PC-3 (cell line): ENCODE results near the gene DECR2. TPM values are rescaled to one million over a fixed set of nuclear protein-coding genes. Genes with fewer than 3 reads are reported as not detected.

Experiments used
- ATAC-seq: fragments of 200-7000 bp; cut with Tn5 transposase; 2 replicates; pipeline ENCODE4 v1.9.1; 2020; ENCODE audit warnings: mild to moderate bottlenecking, moderate library complexity
- BruUV-seq: library from RNA; stranded (reverse); fragments of 400-500 nt; replicated peaks from 2 replicates; lab custom pipeline; 2021; lab: Mats Ljungman, UMichigan
- CTCF ChIA-PET: fragments of 300-600 bp; sonication (Branson Sonifier 250); formaldehyde crosslinking; loops from one replicate; lab custom pipeline; 2022; ENCODE audit warnings: antibody characterized with exemption; lab: Charles Lee
- POLR2A ChIA-PET: fragments of 300-600 bp; sonication (Branson Sonifier 250); formaldehyde crosslinking; loops from one replicate; lab custom pipeline; 2022; ENCODE audit warnings: antibody characterized with exemption; ENCODE audit not compliant: unreplicated experiment; lab: Charles Lee
- DNase-seq: peaks from one replicate; pipeline ENCODE4 v3.0.0-alpha.2; 2015
- H2AFZ ChIP-seq: fragments of 300-600 bp; sonication (generic); 2 replicates; pipeline ENCODE4 v1.6.0; 2016; ENCODE audit warnings: antibody characterized with exemption, low read length
- H3F3A ChIP-seq: fragments of 300-600 bp; sonication (generic); one replicate; pipeline ENCODE4 v1.6.0; 2017; ENCODE audit warnings: antibody characterized with exemption, low read length, control low read depth, mild to moderate bottlenecking; ENCODE audit not compliant: unreplicated experiment
- H3K27ac ChIP-seq: fragments of 300-600 bp; sonication (generic); 2 replicates; pipeline ENCODE4 v1.5.1; 2016; ENCODE audit warnings: mild to moderate bottlenecking, low read length
- H3K27me3 ChIP-seq: fragments of 300-600 bp; sonication (generic); 2 replicates; pipeline ENCODE4 v1.6.1; 2016; ENCODE audit warnings: low read length, mixed read lengths
- H3K36me3 ChIP-seq: fragments of 300-600 bp; sonication (generic); 2 replicates; pipeline ENCODE4 v1.6.1; 2016; ENCODE audit warnings: low read depth, mixed run types, low read length, mixed read lengths
- H3K4me1 ChIP-seq: fragments of 300-600 bp; sonication (generic); 2 replicates; pipeline ENCODE4 v1.5.1; 2016; ENCODE audit warnings: low read length; ENCODE audit not compliant: insufficient read depth
- H3K4me2 ChIP-seq: fragments of 300-600 bp; sonication (generic); 2 replicates; pipeline ENCODE4 v1.6.0; 2016; ENCODE audit warnings: low read length
- H3K4me3 ChIP-seq: fragments of 300-600 bp; sonication (generic); 2 replicates; pipeline ENCODE4 v1.5.1; 2016; ENCODE audit warnings: mild to moderate bottlenecking, low read length, mixed read lengths
- H3K79me2 ChIP-seq: fragments of 300-600 bp; sonication (generic); 2 replicates; pipeline ENCODE4 v1.6.1; 2017; ENCODE audit warnings: low read length, mixed read lengths
- H3K9ac ChIP-seq: fragments of 300-600 bp; sonication (generic); 2 replicates; pipeline ENCODE4 v1.6.0; 2016; ENCODE audit warnings: mild to moderate bottlenecking, low read length
- H3K9me2 ChIP-seq: fragments of 300-600 bp; sonication (generic); replicated peaks from 2 replicates; pipeline ENCODE4 v1.6.1; 2016; ENCODE audit warnings: mixed run types, low read length, mixed read lengths
- H3K9me3 ChIP-seq: fragments of 300-600 bp; sonication (generic); 2 replicates; pipeline ENCODE4 v1.6.1; 2016; ENCODE audit warnings: low read length, mixed read lengths
- H4K20me1 ChIP-seq: fragments of 300-600 bp; sonication (generic); 2 replicates; pipeline ENCODE4 v1.6.1; 2016; ENCODE audit warnings: low read length, mixed read lengths
- EZH2 ChIP-seq: fragments of 300-600 bp; sonication (generic); IDR thresholded peaks from one replicate; pipeline ENCODE4 v1.6.1; 2017; ENCODE audit warnings: antibody characterized with exemption, mild to moderate bottlenecking, low read length; ENCODE audit not compliant: unreplicated experiment
- EZH2phosphoT487 ChIP-seq: fragments of 300-600 bp; sonication (generic); IDR thresholded peaks from 2 replicates; pipeline ENCODE4 v1.6.1; 2018; ENCODE audit warnings: mild to moderate bottlenecking, antibody characterized with exemption, low read length, borderline replicate concordance
- intact Hi-C: fragments of 100-400 bp; cut with micrococcal nuclease; formaldehyde crosslinking; loops from 2 replicates; pipeline ENCODE4 v1.9.0; 2023
- total RNA-seq: library from RNA; depleted of rRNA; stranded (reverse); fragments of >200 nt; gene quantifications from 2 replicates; pipeline ENCODE4 v1.2.3, GENCODE V29; 2014
- TF ChIP-seq, protein P1 (sequence below): fragments of 300-600 bp; sonication (generic); conservative IDR thresholded peaks from 2 replicates; pipeline ENCODE4 v1.5.1; 2017; ENCODE audit warnings: antibody characterized with exemption, low read depth, mild to moderate bottlenecking, low read length

DECR2 gene
- total RNA-seq, 1 experiment from 2014 or later, result 19.8 TPM

DNA sequence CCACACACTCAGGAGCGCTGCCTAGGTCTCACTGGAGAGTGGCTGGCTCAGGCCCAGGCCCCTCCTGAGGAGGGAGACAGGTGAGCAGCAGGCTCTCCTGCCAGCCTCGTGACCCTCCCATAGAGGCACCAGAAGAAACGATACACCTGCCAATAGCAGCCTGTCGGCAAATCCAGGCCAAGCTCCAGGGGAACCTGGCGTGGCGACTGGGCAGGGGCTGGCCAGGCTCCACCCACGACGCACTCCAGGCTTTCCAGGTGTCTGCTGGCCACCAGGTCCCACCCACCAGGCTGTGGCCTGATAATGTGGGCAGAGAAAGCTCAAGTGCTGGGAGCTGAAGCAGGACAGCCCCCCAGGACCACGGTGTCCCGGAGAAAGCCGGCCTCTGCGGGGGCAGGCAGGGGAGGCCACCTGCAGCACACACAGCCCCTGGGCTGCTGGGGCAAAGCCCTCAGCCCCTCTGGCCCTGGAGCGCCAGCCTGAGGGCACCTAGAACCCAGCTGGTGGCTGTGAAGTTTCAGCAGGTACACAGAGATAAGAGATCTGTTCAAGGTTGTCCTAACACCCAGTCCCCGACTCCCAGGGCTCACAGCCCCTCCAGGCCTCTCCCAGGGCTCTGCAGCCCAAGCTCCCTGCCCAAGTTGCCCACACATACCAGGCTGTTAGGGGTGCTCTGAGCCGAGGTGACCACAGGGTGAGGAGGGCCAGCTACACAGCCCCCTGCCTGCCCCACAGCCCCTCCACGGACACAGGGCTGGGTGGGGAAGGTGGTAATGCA lies 22.3 kb upstream of the DECR2 start:
- peaks cover 22% of the 10 kb centered on the region for H3K79me2 ChIP-seq
- DNase-seq, result no peak
- H3K4me2 ChIP-seq, result no peak overlapping the region
- H3K4me3 ChIP-seq, result no peak overlapping the region
- peaks cover 14% of the 10 kb centered on the region for H3K4me1 ChIP-seq
- H3K9me3 ChIP-seq, result no peaks in the 10 kb centered on the region
- H2AFZ ChIP-seq, result no peak overlapping the region
- BruUV-seq, result no TSS peak
- intact Hi-C loops, result no loop called here
- no peak overlapping the region for H3K9ac ChIP-seq
- no peaks in the 10 kb centered on the region for H3K27me3 ChIP-seq
- no peaks in the 10 kb centered on the region for H3K9me2 ChIP-seq
- ATAC-seq, result no peak
- CTCF ChIA-PET, result no interaction called here
- H4K20me1 ChIP-seq, result no peaks in the 10 kb centered on the region
- H3K27ac ChIP-seq, result no peak overlapping the region
- POLR2A ChIA-PET, result no interaction called here
- H3F3A ChIP-seq, result no peaks in the 10 kb centered on the region
- TF ChIP-seq EZH2, result no peak
- TF ChIP-seq, protein P1, sequence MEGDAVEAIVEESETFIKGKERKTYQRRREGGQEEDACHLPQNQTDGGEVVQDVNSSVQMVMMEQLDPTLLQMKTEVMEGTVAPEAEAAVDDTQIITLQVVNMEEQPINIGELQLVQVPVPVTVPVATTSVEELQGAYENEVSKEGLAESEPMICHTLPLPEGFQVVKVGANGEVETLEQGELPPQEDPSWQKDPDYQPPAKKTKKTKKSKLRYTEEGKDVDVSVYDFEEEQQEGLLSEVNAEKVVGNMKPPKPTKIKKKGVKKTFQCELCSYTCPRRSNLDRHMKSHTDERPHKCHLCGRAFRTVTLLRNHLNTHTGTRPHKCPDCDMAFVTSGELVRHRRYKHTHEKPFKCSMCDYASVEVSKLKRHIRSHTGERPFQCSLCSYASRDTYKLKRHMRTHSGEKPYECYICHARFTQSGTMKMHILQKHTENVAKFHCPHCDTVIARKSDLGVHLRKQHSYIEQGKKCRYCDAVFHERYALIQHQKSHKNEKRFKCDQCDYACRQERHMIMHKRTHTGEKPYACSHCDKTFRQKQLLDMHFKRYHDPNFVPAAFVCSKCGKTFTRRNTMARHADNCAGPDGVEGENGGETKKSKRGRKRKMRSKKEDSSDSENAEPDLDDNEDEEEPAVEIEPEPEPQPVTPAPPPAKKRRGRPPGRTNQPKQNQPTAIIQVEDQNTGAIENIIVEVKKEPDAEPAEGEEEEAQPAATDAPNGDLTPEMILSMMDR, result no peak
- no peak for TF ChIP-seq EZH2phosphoT487
- H3K36me3 ChIP-seq, result no peaks in the 10 kb centered on the region

DNA sequence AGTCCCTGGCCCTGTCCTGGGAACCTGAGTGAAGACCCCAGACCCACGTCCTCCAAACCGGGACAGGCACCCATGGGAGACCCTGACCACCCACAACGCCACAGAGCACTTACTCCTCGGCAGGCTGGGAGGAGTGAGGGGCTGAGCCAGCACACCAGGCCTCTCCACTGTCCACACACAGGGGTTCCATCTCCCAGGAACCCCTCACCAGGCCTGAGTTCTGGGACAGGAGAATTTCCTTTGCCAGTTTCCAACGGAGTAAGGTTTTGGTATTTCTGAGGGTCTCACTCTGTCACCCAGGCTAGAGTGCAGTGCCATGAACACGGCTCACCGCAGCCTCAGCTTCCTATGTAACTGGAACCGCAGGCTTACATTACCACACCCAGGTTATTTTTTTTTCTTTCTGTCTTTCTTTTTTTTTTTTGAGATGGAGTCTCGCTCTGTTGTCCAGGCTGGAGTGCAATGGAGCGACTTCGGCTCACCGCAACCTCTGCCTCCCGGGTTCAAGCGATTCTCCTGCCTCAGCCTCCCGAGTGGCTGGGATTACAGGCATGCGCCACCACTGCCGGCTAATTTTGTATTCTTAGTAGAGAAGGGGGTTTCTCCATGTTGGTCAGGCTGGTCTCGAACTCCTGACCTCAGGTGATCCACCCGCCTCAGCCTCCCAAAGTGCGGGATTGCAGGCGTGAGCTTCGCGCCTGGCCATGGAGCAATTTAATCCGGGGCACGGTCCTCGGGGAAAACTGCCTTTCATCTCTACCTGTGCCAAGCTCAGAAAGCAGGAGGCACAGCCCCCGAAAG lies 21.5 kb upstream of the DECR2 start:
- no peaks in the 10 kb centered on the region for H3K36me3 ChIP-seq
- H3K4me1 ChIP-seq, result peaks cover 14% of the 10 kb centered on the region
- H3K4me3 ChIP-seq, result peak overlapping the region; percentile 84
- intact Hi-C loops, result no loop called here
- no peaks in the 10 kb centered on the region for H3K27me3 ChIP-seq
- peak overlapping the region; percentile 91 for H3K4me2 ChIP-seq
- TSS peak; percentile 29 for BruUV-seq
- H3K27ac ChIP-seq, result no peak overlapping the region
- DNase-seq, result no peak
- no peaks in the 10 kb centered on the region for H4K20me1 ChIP-seq
- H3K9ac ChIP-seq, result peak overlapping the region; percentile 71; the same call in 1 of the 2 replicates
- TF ChIP-seq, protein P1, result no peak
- TF ChIP-seq EZH2phosphoT487 (no peak), EZH2 (no peak)
- CTCF ChIA-PET, result no interaction called here
- peaks cover 22% of the 10 kb centered on the region for H3K79me2 ChIP-seq
- H2AFZ ChIP-seq, result no peak overlapping the region
- POLR2A ChIA-PET, result no interaction called here
- no peak for ATAC-seq
- H3K9me2 ChIP-seq, result no peaks in the 10 kb centered on the region
- no peaks in the 10 kb centered on the region for H3F3A ChIP-seq
- H3K9me3 ChIP-seq, result no peaks in the 10 kb centered on the region

DNA sequence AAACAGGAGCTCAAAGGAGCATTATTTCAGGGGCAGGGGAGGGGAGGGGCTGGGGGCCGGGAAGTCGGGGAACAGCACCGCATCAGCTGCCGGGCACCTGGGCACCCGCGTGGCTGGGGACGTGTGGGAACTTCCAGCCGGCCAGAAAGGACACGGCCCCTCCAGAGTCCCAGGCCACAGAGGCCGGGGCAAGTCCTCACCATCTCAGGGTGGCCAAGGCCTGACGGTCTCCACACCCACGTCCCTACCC lies 21.0 kb upstream of the DECR2 start:
- Histone ChIP-seq H2AFZ (peak overlapping the region; percentile 53; the same call in 1 of the 2 replicates), H4K20me1 (no peaks in the 10 kb centered on the region), H3K36me3 (no peaks in the 10 kb centered on the region), H3K9me2 (no peaks in the 10 kb centered on the region), H3K9me3 (no peaks in the 10 kb centered on the region), H3K9ac (peak overlapping the region; percentile 71), H3K79me2 (peaks cover 22% of the 10 kb centered on the region), H3K27me3 (no peaks in the 10 kb centered on the region), H3K27ac (no peak overlapping the region), H3F3A (no peaks in the 10 kb centered on the region), H3K4me2 (peak overlapping the region; percentile 91), H3K4me1 (peaks cover 14% of the 10 kb centered on the region), H3K4me3 (peak overlapping the region; percentile 84)
- POLR2A ChIA-PET, result no interaction called here
- BruUV-seq, result no TSS peak
- ATAC-seq (peak; percentile 22), DNase-seq (no peak)
- TF ChIP-seq EZH2, result no peak
- TF ChIP-seq, protein P1, result no peak
- TF ChIP-seq EZH2phosphoT487, result no peak
- intact Hi-C loops, result no loop called here
- CTCF ChIA-PET, result no interaction called here
